Lower leg skin (tissue), 4 donors: ENCODE results near the gene ACBD5. TPM values are rescaled to one million over a fixed set of nuclear protein-coding genes. Genes with fewer than 3 reads are reported as not detected.

ENCODE experiments used
- DNase-seq, 2 donors: peaks; one replicate each; pipeline ENCODE4 v3.0.0-alpha.2; 2019; ENCODE audit warnings: low spot score in 2 of 2
- H3K4me3 ChIP-seq: fragments of 200-600 bp; sonication (generic); 2 replicates; pipeline ENCODE4 v1.5.1; 2017; ENCODE audit warnings: mild to moderate bottlenecking, low read depth; ENCODE audit not compliant: poor library complexity, severe bottlenecking
- POLR2A ChIP-seq, 2 donors: fragments of 450-650 bp; IDR thresholded peaks; one replicate each; pipeline ENCODE4 v1.6.1; 2016 to 2017; ENCODE audit warnings: antibody characterized with exemption in 2 of 2, mild to moderate bottlenecking in 1 of 2, moderate library complexity in 1 of 2
- WGBS, 2 donors: methylation state at CpG; one replicate each; pipeline ENCODE4 v1.1.5; 2018; 5-methylcytosine and 5-hydroxymethylcytosine counted together
- intact Hi-C: fragments of 100-400 bp; cut with DNase I; formaldehyde crosslinking; loops from one replicate; pipeline ENCODE4 v1.15.0; 2023; ENCODE audit warnings: low total_unique reads
- total RNA-seq, 4 donors: library from RNA; depleted of rRNA; stranded (reverse); fragments of >200 nt; gene quantifications; one replicate each; pipeline ENCODE4 v1.1.0, GENCODE V29; 2016
- TF ChIP-seq, protein P1 (sequence below), 3 donors: fragments of 450-650 bp; IDR thresholded peaks; one replicate each; pipeline ENCODE4 v1.5.1; 2016; ENCODE audit warnings: antibody characterized with exemption in 3 of 3, mild to moderate bottlenecking in 3 of 3, moderate library complexity in 2 of 3

Gene ACBD5
- total RNA-seq, 4 donors from 2014 or later, result 22.3 to 36.8 (median 33.5) TPM

DNA sequence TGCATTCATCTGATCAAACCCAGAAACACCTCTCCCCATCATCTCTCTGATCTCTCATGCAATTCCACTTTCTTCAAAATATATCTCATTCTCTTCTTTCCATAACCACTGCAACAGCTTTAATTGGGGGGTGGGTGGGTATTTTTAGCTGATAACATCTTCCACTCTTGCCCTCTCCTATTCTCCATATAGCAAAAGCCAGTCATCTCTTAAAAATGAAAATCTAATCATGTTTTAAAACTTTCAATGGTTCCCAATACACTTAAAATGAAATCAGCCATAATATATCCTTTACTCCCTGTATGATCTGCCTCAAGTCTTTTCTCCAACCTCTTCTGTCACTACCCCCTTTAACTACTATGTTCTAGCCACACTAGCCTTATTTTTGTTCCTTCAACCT lies 87.9 kb downstream of the ACBD5 start:
- TF ChIP-seq POLR2A (IDR thresholded peaks at IDR 0.05), result no peak
- TF ChIP-seq, protein P1, sequence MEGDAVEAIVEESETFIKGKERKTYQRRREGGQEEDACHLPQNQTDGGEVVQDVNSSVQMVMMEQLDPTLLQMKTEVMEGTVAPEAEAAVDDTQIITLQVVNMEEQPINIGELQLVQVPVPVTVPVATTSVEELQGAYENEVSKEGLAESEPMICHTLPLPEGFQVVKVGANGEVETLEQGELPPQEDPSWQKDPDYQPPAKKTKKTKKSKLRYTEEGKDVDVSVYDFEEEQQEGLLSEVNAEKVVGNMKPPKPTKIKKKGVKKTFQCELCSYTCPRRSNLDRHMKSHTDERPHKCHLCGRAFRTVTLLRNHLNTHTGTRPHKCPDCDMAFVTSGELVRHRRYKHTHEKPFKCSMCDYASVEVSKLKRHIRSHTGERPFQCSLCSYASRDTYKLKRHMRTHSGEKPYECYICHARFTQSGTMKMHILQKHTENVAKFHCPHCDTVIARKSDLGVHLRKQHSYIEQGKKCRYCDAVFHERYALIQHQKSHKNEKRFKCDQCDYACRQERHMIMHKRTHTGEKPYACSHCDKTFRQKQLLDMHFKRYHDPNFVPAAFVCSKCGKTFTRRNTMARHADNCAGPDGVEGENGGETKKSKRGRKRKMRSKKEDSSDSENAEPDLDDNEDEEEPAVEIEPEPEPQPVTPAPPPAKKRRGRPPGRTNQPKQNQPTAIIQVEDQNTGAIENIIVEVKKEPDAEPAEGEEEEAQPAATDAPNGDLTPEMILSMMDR (IDR thresholded peaks at IDR 0.05), result no peak

DNA sequence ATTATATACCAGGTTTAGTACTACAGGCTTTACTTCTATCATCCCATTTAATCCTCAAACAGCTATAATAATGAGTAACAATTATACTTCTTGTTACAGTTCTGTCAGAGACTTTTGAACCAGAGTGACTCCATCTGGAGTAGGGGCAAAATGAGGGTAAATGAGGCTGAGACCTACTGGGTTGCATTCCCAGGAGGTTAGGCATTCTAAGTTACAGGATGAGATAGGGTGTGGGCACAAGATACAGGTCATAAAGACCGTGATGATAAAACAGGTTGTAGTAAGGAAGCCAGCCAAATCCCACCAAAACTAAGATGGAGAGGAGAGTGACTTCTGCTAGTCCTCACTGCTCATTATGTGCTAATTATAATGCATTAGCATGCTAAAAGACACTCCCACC lies 90.3 kb downstream of the ACBD5 start:
- TF ChIP-seq POLR2A (IDR thresholded peaks at IDR 0.05), result no peak
- TF ChIP-seq, protein P1 (IDR thresholded peaks at IDR 0.05), result no peak
- DNase-seq, result no peak
- intact Hi-C loops, result no loop called here
- no peak overlapping the region for H3K4me3 ChIP-seq
- WGBS, 2 donors, result 89 to 94% methylated on average over 1 of the region's 1 CpG

More for the DNA sequence above, 87.9 kb downstream of the ACBD5 start:
- intact Hi-C loops, result no loop called here
- H3K4me3 ChIP-seq, result no peak overlapping the region
- DNase-seq, result no peak

DNA sequence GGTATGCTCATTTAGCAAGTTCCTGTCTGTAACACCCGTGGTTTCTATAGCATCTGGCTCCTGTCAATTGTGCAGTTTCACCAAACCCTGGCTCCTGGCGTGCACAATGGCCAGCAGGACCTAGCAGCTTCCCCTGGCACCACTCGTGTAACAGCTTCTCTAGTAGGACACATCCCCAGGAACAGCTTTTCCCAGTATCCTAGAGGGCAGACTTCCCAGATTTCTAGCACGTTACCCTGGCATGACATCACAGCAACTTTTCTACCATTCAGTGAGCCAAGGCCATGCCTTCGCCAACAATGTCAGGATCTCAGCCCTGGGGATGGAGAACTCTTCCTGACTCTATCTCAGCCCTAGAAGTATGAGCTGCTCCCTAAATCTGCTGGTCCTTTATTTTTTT lies 92.9 kb downstream of the ACBD5 start:
- intact Hi-C loops, result no loop called here
- no peak for DNase-seq
- WGBS, 2 donors, result 66 to 74% methylated on average over 5 of the region's 5 CpGs
- no peak for TF ChIP-seq POLR2A (IDR thresholded peaks at IDR 0.05)
- TF ChIP-seq, protein P1 (IDR thresholded peaks at IDR 0.05), result no peak
- H3K4me3 ChIP-seq, result no peak overlapping the region

DNA sequence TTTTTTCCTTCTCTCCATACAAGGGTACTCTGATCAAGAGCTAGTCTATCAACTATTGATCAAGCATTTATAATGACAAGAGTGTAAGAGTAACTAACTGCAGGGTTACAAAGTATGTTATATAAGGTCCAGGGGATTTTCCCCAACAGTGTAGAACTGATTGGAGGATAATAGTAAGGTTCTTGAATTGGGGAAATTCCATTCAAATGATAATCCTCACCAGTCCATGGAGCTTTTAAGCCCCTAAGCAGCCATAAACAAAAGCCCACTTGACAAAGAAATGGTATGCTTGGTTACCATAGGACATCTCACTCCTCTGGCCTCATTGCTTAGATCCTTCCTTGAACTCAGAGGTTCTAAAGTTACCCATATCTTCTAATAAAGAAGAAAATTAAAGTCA lies 94.7 kb downstream of the ACBD5 start:
- no peak for DNase-seq
- TF ChIP-seq, protein P1 (IDR thresholded peaks at IDR 0.05), result no peak
- TF ChIP-seq POLR2A (IDR thresholded peaks at IDR 0.05), result no peak
- H3K4me3 ChIP-seq, result no peak overlapping the region
- intact Hi-C loops, result no loop called here

Other genes starting within 250 kb of the ACBD5 start
- 1 to 10 TPM; 2.4 to 4.7 (median 3.5) TPM for gene ANKRD26, start 140.3 kb downstream of the ACBD5 start, total RNA-seq
- 10 to 100 TPM; 46.5 to 68.4 (median 56.0) TPM for gene YME1L1, start 86.4 kb downstream of the ACBD5 start, total RNA-seq
- gene MASTL, start 85.4 kb downstream of the ACBD5 start, total RNA-seq, result 10 to 100 TPM in 2 of 4 donors, 1 to 10 TPM in 2; 6.2 to 13.9 (median 9.3) TPM